SK-N-SH (cell line): Measurements from ENCODE around the gene CAPNS1.
"Not testable (repeated sequence)": the region's sequence is repeated elsewhere in the genome, so short reads cannot be mapped to it uniquely, and the experiment has no call there.

Experiments
- CTCF ChIP-seq: fragments of 200-600 bp; sonication (generic); IDR thresholded peaks from 2 replicates; pipeline ENCODE4 v1.6.1; 2017; ENCODE audit warnings: antibody characterized with exemption, mild to moderate bottlenecking, moderate library complexity
- EP300 ChIP-seq, 2 experiments: IDR thresholded peaks; 2 replicates each; pipeline versions ENCODE4 v1.4.0 to v1.6.1; 2012; ENCODE audit warnings: borderline replicate concordance in 1 of 2, low read depth in 1 of 2, low read length in 1 of 2
- EZH2phosphoT487 ChIP-seq: fragments of 200-600 bp; sonication (generic); IDR thresholded peaks from 2 replicates; pipeline ENCODE4 v1.6.1; 2017; ENCODE audit warnings: low read depth, mixed run types, mild to moderate bottlenecking, antibody characterized with exemption, moderate library complexity, borderline replicate concordance
- FOXJ3 ChIP-seq: sonication (generic); formaldehyde crosslinking; IDR thresholded peaks from 2 replicates; pipeline ENCODE4 v1.5.1; 2020; ENCODE audit warnings: mild to moderate bottlenecking, missing genetic modification reagents
- FOXM1 ChIP-seq: IDR thresholded peaks from 2 replicates; pipeline ENCODE4 v1.4.0; 2012; ENCODE audit warnings: low read depth, mild to moderate bottlenecking
- IRF3 ChIP-seq: fragments of 150-350 bp; IDR thresholded peaks from 2 replicates; pipeline ENCODE4 v1.6.1; 2016; ENCODE audit warnings: mild to moderate bottlenecking, low read depth, low read length
- JUND ChIP-seq: IDR thresholded peaks from 2 replicates; pipeline ENCODE4 v1.4.0; 2012
- MEF2A ChIP-seq: IDR thresholded peaks from 2 replicates; pipeline ENCODE4 v1.4.0; 2012; ENCODE audit warnings: low read depth, borderline replicate concordance
- MXI1 ChIP-seq: IDR thresholded peaks from 2 replicates; pipeline ENCODE4 v1.6.1; 2012; ENCODE audit warnings: mild to moderate bottlenecking, low read depth, low read length, improper control_type of control experiment
- POLR2AphosphoS5 ChIP-seq: IDR thresholded peaks from 2 replicates; pipeline ENCODE4 v1.6.1; 2012; ENCODE audit warnings: low read depth, low read length
- REST ChIP-seq: IDR thresholded peaks from 2 replicates; pipeline ENCODE4 v1.6.1; 2012; ENCODE audit warnings: mild to moderate bottlenecking, low read depth, low read length, moderate library complexity
- RXRA ChIP-seq: IDR thresholded peaks from 2 replicates; pipeline ENCODE4 v1.4.0; 2012; ENCODE audit warnings: low read depth, mild to moderate bottlenecking, borderline replicate concordance
- ZBTB33 ChIP-seq: IDR thresholded peaks from 2 replicates; pipeline ENCODE4 v1.4.0; 2012; ENCODE audit warnings: low read depth, borderline replicate concordance

GRCh38 chr19:36179077-36179476 is 39.2 kb downstream of the CAPNS1 start:
- TF ChIP-seq EP300 (IDR thresholded peaks at IDR 0.05; ENCODE audit: borderline replicate concordance in 1 of 2, low read depth in 1 of 2, low read length in 1 of 2); EZH2phosphoT487; CTCF; FOXJ3 (CRISPR knock-in tag); FOXM1; MXI1; REST; ZBTB33; IRF3; JUND; POLR2AphosphoS5; MEF2A; RXRA: not testable (repeated sequence)
